ENCODE data around the gene KRTAP4-16. TPM values are rescaled to one million over a fixed set of nuclear protein-coding genes. Genes with fewer than 3 reads are reported as not detected.
"Not testable (repeated sequence)": the region's sequence is repeated elsewhere in the genome, so short reads cannot be mapped to it uniquely, and the experiment has no call there.

The KRTAP4-16 gene
- polyA plus RNA-seq, 5 donors: not detected

- DNase-seq: no peak
Observed at GRCh38 chr17:41076788-41077187, 25.2 kb downstream of the KRTAP4-16 start.

GRCh38 chr17:41073676-41074075 lies 28.3 kb downstream of the KRTAP4-16 start:
- no peak for DNase-seq

GRCh38 chr17:41071606-41072360 lies 30.2 kb downstream of the KRTAP4-16 start:
- DNase-seq: no peak

GRCh38 chr17:41069031-41069430 lies 33.0 kb downstream of the KRTAP4-16 start:
- DNase-seq: no peak

- no peak for DNase-seq
Observed at GRCh38 chr17:41067281-41067680, 34.7 kb downstream of the KRTAP4-16 start.

GRCh38 chr17:41065829-41066624 lies 36.0 kb downstream of the KRTAP4-16 start, which contains the start of gene KRTAP2-4:
Gene KRTAP2-4, minus strand, starts transcription at chr17:41065879. Its CDS starts 34 bp downstream, at chr17:41065845.
- DNase-seq: no peak

GRCh38 chr17:41065016-41065689 lies 36.9 kb downstream of the KRTAP4-16 start:
- not testable (repeated sequence) for DNase-seq

- DNase-seq: no peak
Observed at GRCh38 chr17:41064301-41064700, 37.7 kb downstream of the KRTAP4-16 start.

GRCh38 chr17:41063449-41063848 lies 38.6 kb downstream of the KRTAP4-16 start:
- no peak for DNase-seq

- no peak for DNase-seq
Observed at GRCh38 chr17:41061964-41062363, 40.0 kb downstream of the KRTAP4-16 start.

- DNase-seq: no peak
Observed at GRCh38 chr17:41060052-41060604, 41.9 kb downstream of the KRTAP4-16 start, which contains the start of gene KRTAP2-3. Gene KRTAP2-3, minus strand, starts transcription at chr17:41060114. Its CDS starts 64 bp downstream, at chr17:41060050.

- not testable (repeated sequence) for DNase-seq
Observed at GRCh38 chr17:41059276-41060051, 42.5 kb downstream of the KRTAP4-16 start.

- no peak for DNase-seq
Observed at GRCh38 chr17:41058741-41059140, 43.3 kb downstream of the KRTAP4-16 start.

- DNase-seq: no peak
Observed at GRCh38 chr17:41057547-41057946, 44.5 kb downstream of the KRTAP4-16 start.

GRCh38 chr17:41055130-41055529 lies 46.9 kb downstream of the KRTAP4-16 start, which contains the start of gene KRTAP2-2:
Gene KRTAP2-2, minus strand, starts transcription at chr17:41055230. Its CDS starts 19 bp downstream, at chr17:41055211.
- DNase-seq: not testable (repeated sequence)

GRCh38 chr17:41054556-41054955 lies 47.5 kb downstream of the KRTAP4-16 start:
- DNase-seq: not testable (repeated sequence)

GRCh38 chr17:41054025-41054424 lies 48.0 kb downstream of the KRTAP4-16 start:
- DNase-seq: no peak

GRCh38 chr17:41052566-41052965 lies 49.4 kb downstream of the KRTAP4-16 start:
- DNase-seq: no peak
